Prostate gland (tissue), 2 donors: ENCODE results near the gene DRC7. TPM values are rescaled to one million over a fixed set of nuclear protein-coding genes. Genes with fewer than 3 reads are reported as not detected.

Experiments used
- DNase-seq: peaks from one replicate; pipeline ENCODE4 v3.0.0-alpha.2; 2019; ENCODE audit warnings: low spot score
- H3K27ac ChIP-seq, 2 donors: fragments of 200-600 bp; sonication (generic); 2 replicates each; pipeline ENCODE4 v1.5.1; 2017 to 2019
- H3K27me3 ChIP-seq: fragments of 200-600 bp; sonication (generic); replicated peaks from 2 replicates; pipeline ENCODE4 v1.5.1; 2019; ENCODE audit not compliant: insufficient read depth
- H3K36me3 ChIP-seq, 2 donors: fragments of 200-600 bp; sonication (generic); 1 replicate in 1 of 2; 2 replicates in 1 of 2; pipeline versions ENCODE4 v1.5.1 to v1.8.1; 2017 to 2019
- H3K4me1 ChIP-seq: fragments of 200-600 bp; sonication (generic); replicated peaks from 2 replicates; pipeline ENCODE4 v1.5.1; 2019
- H3K4me3 ChIP-seq, 2 donors: fragments of 200-600 bp; sonication (generic); 2 replicates each; pipeline ENCODE4 v1.5.1; 2017 to 2019
- H3K9me3 ChIP-seq: fragments of 200-600 bp; sonication (generic); 2 replicates; pipeline ENCODE4 v1.5.1; 2017
- CTCF ChIP-seq, 4 experiments: fragments of 200-600 bp in 2 of 4; fragments of 450-650 bp in 2 of 4; sonication (generic) in 2 of 4; IDR thresholded peaks; 1 replicate in 3 of 4; 2 replicates in 1 of 4; pipeline ENCODE4 v1.5.1; 2016 to 2019; ENCODE audit warnings: antibody characterized with exemption in 4 of 4, mild to moderate bottlenecking in 2 of 4, moderate library complexity in 2 of 4
- POLR2A ChIP-seq: fragments of 450-650 bp; IDR thresholded peaks from one replicate; pipeline ENCODE4 v1.6.1; 2016; ENCODE audit warnings: antibody characterized with exemption, mild to moderate bottlenecking
- POLR2AphosphoS5 ChIP-seq: sonication (generic); formaldehyde crosslinking; IDR thresholded peaks from one replicate; pipeline ENCODE4 v1.6.1; 2017; ENCODE audit warnings: antibody characterized with exemption
- WGBS: methylation state at CpG from one replicate; pipeline ENCODE4 v1.1.5; 2018; 5-methylcytosine and 5-hydroxymethylcytosine counted together
- intact Hi-C: fragments of 100-400 bp; cut with DNase I; formaldehyde crosslinking; loops from one replicate; pipeline ENCODE4 v1.14.2; 2022
- total RNA-seq, 2 donors: library from RNA; depleted of rRNA; stranded (reverse); fragments of >200 nt; gene quantifications; one replicate each; pipeline ENCODE4 v1.1.0, GENCODE V29; 2016

DRC7 gene
- total RNA-seq, 2 donors from 2014 or later: 5.5 TPM; not detected in 1

GRCh38 chr16:57672824-57673223 is 21.8 kb upstream of the DRC7 start:
- no peak for DNase-seq
- no peaks in the 10 kb centered on the region for H3K36me3 ChIP-seq
- no peaks in the 10 kb centered on the region for H3K9me3 ChIP-seq
- WGBS: 94% methylated on average over 2 of the region's 2 CpGs
- TF ChIP-seq POLR2A (no peak), CTCF (IDR thresholded peaks at IDR 0.05) (no peak), POLR2AphosphoS5 (no peak)
- no peaks in the 10 kb centered on the region for H3K4me1 ChIP-seq
- H3K4me3 ChIP-seq: no peak overlapping the region
- no peak overlapping the region for H3K27ac ChIP-seq
- intact Hi-C loops: no loop called here
- no peaks in the 10 kb centered on the region for H3K27me3 ChIP-seq

GRCh38 chr16:57675741-57676551 is 18.7 kb upstream of the DRC7 start:
- intact Hi-C loops: no loop called here
- Histone ChIP-seq H3K4me3 (no peak overlapping the region), H3K27ac (no peak overlapping the region), H3K4me1 (no peaks in the 10 kb centered on the region), H3K9me3 (no peaks in the 10 kb centered on the region), H3K27me3 (no peaks in the 10 kb centered on the region), H3K36me3 (no peaks in the 10 kb centered on the region)
- WGBS: 35% methylated on average over 12 of the region's 12 CpGs
- TF ChIP-seq POLR2AphosphoS5: no peak
- no peak for TF ChIP-seq POLR2A
- no peak for TF ChIP-seq CTCF (IDR thresholded peaks at IDR 0.05)
- DNase-seq: no peak

GRCh38 chr16:57676553-57677085 is 18.0 kb upstream of the DRC7 start:
- H3K4me1 ChIP-seq: no peaks in the 10 kb centered on the region
- H3K27ac ChIP-seq: no peak overlapping the region
- H3K4me3 ChIP-seq: no peak overlapping the region
- H3K27me3 ChIP-seq: no peaks in the 10 kb centered on the region
- no peak for DNase-seq
- no peaks in the 10 kb centered on the region for H3K9me3 ChIP-seq
- H3K36me3 ChIP-seq: no peaks in the 10 kb centered on the region
- WGBS: 68% methylated on average over 4 of the region's 4 CpGs
- intact Hi-C loops: no loop called here
- TF ChIP-seq CTCF (IDR thresholded peaks at IDR 0.05): no peak
- TF ChIP-seq POLR2AphosphoS5: no peak
- no peak for TF ChIP-seq POLR2A

- TF ChIP-seq POLR2AphosphoS5: peak; percentile 81
- no peak for TF ChIP-seq CTCF (IDR thresholded peaks at IDR 0.05)
- no peak for TF ChIP-seq POLR2A
- no peaks in the 10 kb centered on the region for H3K36me3 ChIP-seq
- intact Hi-C loops: no loop called here
- WGBS: 49% methylated on average over 14 of the region's 14 CpGs
- no peaks in the 10 kb centered on the region for H3K27me3 ChIP-seq
- H3K4me3 ChIP-seq: no peak overlapping the region
- H3K27ac ChIP-seq: no peak overlapping the region
- peak; percentile 87 for DNase-seq
- no peaks in the 10 kb centered on the region for H3K9me3 ChIP-seq
- no peaks in the 10 kb centered on the region for H3K4me1 ChIP-seq
Measured at GRCh38 chr16:57677622-57678369, 16.8 kb upstream of the DRC7 start.
